Activated B cell treated with CpG ODN at 0.5 μM for 24 hours (primary cell): ENCODE measurements around the gene CORO2B. TPM values are rescaled to one million over a fixed set of nuclear protein-coding genes. Genes with fewer than 3 reads are reported as not detected.

Experiments
- ATAC-seq: fragments of 200-7000 bp; cut with Tn5 transposase; one replicate; pipeline ENCODE4 v1.10.0; 2021; ENCODE audit warnings: low read depth, mild to moderate bottlenecking, moderate library complexity
- CTCF ChIA-PET: fragments of 350-600 bp; sonication (Branson Sonifier 250); formaldehyde crosslinking; loops from one replicate; lab custom pipeline; 2021; ENCODE audit warnings: antibody characterized with exemption; lab: Charles Lee
- POLR2A ChIA-PET: fragments of 350-600 bp; sonication (Branson Sonifier 250); formaldehyde crosslinking; loops from one replicate; lab custom pipeline; 2021; ENCODE audit warnings: antibody characterized with exemption; lab: Charles Lee
- DNase-seq: peaks from one replicate; pipeline ENCODE4 v3.0.0; 2022
- H3K27ac Mint-ChIP-seq: one replicate; pipeline ENCODE4 v1.8.0; 2020; ENCODE audit warnings: mixed read lengths
- H3K27me3 Mint-ChIP-seq: one replicate; pipeline ENCODE4 v1.8.0; 2021; ENCODE audit warnings: mixed read lengths
- H3K36me3 Mint-ChIP-seq: one replicate; pipeline ENCODE4 v1.8.0; 2021; ENCODE audit warnings: low read depth, mixed read lengths
- H3K4me1 Mint-ChIP-seq: one replicate; pipeline ENCODE4 v1.8.0; 2021; ENCODE audit warnings: mixed read lengths
- H3K4me3 Mint-ChIP-seq: one replicate; pipeline ENCODE4 v1.8.0; 2020; ENCODE audit warnings: mild to moderate bottlenecking, mixed read lengths
- H3K9me3 Mint-ChIP-seq: one replicate; pipeline ENCODE4 v1.8.0; 2020; ENCODE audit warnings: mixed read lengths
- intact Hi-C: fragments of 100-400 bp; cut with micrococcal nuclease; formaldehyde crosslinking; loops from one replicate; pipeline ENCODE4 v1.15.1; 2024
- total RNA-seq: library from RNA; stranded (reverse); gene quantifications from 2 replicates; pipeline ENCODE4 v1.2.3, GENCODE V29; 2022
- TF ChIP-seq, protein P1 (sequence below): fragments of 200-600 bp; IDR thresholded peaks from one replicate; pipeline ENCODE4 v1.8.0; 2022; ENCODE audit warnings: antibody characterized with exemption, mild to moderate bottlenecking

The CORO2B gene
- total RNA-seq, 1 donor from 2014 or later, result 1.0 TPM

DNA sequence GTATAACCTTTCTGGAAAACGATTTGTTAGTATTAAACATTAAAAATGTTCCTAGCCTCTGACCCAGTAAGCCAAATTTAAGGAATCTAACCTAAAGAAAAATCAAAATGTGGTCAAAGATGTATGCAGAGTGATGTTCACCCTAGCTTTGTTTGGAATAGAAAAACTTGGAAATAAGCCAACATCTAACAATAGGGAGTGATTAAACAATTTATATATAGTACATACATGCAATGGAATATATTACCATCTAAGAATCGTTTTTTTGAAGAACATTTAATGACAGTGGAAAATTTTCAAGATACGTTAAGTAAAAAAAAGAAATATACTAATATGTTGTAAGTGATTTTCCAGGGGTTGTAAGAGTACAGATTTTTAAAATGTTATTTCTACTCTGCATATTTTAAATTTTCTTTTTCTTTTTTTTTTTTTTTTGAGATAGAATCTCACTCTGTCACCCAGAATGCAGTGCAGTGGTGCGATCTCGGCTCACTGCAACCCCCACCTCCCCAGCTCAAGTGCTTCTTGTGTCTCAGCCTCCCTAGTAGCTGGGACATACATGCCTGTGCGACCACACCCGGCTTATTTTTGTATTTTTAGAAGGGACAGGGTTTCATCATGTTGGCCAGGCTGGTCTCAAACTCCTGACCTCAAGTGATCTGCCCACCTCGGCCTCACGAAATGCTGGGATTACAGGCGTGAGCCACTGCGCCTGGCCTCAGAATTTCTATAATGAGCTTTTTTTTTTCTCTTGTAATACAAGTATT, 187.0 kb downstream of the CORO2B start:
- DNase-seq (no peak), ATAC-seq (no peak)
- Mint-ChIP-seq H3K27ac (no peak overlapping the region), H3K36me3 (no peaks in the 10 kb centered on the region), H3K4me3 (no peak overlapping the region), H3K4me1 (no peaks in the 10 kb centered on the region), H3K27me3 (peaks cover 3% of the 10 kb centered on the region), H3K9me3 (no peaks in the 10 kb centered on the region)
- TF ChIP-seq, protein P1, sequence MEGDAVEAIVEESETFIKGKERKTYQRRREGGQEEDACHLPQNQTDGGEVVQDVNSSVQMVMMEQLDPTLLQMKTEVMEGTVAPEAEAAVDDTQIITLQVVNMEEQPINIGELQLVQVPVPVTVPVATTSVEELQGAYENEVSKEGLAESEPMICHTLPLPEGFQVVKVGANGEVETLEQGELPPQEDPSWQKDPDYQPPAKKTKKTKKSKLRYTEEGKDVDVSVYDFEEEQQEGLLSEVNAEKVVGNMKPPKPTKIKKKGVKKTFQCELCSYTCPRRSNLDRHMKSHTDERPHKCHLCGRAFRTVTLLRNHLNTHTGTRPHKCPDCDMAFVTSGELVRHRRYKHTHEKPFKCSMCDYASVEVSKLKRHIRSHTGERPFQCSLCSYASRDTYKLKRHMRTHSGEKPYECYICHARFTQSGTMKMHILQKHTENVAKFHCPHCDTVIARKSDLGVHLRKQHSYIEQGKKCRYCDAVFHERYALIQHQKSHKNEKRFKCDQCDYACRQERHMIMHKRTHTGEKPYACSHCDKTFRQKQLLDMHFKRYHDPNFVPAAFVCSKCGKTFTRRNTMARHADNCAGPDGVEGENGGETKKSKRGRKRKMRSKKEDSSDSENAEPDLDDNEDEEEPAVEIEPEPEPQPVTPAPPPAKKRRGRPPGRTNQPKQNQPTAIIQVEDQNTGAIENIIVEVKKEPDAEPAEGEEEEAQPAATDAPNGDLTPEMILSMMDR, result no peak
- intact Hi-C loops, result no loop called here
- CTCF ChIA-PET, result interaction anchor here (1.5 kb wide), 1 partner anchor 109 kb away, joined by 5 read pairs; no protein-coding TSS in a partner anchor
- POLR2A ChIA-PET, result interaction anchor here (1.0 kb wide), 1 partner anchor 46 kb away, joined by 3 read pairs; no protein-coding TSS in a partner anchor

DNA sequence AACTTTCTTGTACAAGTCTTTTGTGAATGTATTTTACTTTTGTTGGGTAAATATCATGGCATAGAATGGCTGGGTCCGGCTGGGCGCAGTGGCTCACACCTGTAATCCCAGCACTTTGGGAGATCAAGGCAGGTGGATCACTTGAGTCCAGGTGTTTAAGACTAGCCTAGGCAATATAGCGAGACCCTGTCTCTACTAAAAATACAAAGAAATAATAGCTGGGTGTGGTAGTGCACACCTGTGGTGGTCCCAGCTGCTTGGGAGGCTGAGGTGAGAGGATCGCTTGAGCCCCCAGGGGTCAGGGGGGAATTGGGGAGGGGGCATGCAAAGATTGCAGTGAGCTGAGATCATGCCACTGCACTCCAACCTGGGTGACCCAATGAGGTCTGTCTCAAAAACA, 189.0 kb downstream of the CORO2B start:
- Mint-ChIP-seq H3K4me3 (no peak overlapping the region), H3K36me3 (no peaks in the 10 kb centered on the region), H3K9me3 (no peaks in the 10 kb centered on the region), H3K27me3 (peaks cover 3% of the 10 kb centered on the region), H3K4me1 (no peaks in the 10 kb centered on the region), H3K27ac (no peak overlapping the region)
- ATAC-seq, result no peak
- intact Hi-C loops, result no loop called here
- CTCF ChIA-PET, result no interaction called here
- POLR2A ChIA-PET, result no interaction called here
- TF ChIP-seq, protein P1, result no peak
- DNase-seq, result no peak

DNA sequence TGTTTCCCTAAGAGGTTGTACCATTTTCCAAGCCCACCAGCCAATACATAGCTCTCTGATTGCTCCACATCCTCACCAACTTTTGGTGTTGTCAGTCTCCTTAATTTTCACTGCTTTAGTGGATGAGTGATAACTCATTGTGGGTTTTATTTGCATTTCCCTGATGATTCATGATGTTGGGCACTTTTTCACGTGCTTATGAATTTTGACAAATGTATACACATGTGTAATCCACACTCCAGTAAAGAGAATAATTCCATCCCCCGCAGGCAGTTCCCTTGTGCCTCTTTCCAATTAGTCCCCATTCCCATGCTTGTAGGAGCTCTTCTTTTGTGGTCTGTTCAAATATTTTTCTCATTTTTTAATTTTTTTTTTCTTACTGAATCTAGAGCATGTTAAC, 189.5 kb downstream of the CORO2B start:
- Mint-ChIP-seq H3K27me3 (peaks cover 3% of the 10 kb centered on the region), H3K9me3 (no peaks in the 10 kb centered on the region), H3K27ac (no peak overlapping the region), H3K36me3 (no peaks in the 10 kb centered on the region), H3K4me3 (no peak overlapping the region), H3K4me1 (no peaks in the 10 kb centered on the region)
- ChIA-PET CTCF (no interaction called here), POLR2A (no interaction called here)
- intact Hi-C loops, result no loop called here
- ATAC-seq (no peak), DNase-seq (no peak)
- TF ChIP-seq, protein P1, result no peak

DNA sequence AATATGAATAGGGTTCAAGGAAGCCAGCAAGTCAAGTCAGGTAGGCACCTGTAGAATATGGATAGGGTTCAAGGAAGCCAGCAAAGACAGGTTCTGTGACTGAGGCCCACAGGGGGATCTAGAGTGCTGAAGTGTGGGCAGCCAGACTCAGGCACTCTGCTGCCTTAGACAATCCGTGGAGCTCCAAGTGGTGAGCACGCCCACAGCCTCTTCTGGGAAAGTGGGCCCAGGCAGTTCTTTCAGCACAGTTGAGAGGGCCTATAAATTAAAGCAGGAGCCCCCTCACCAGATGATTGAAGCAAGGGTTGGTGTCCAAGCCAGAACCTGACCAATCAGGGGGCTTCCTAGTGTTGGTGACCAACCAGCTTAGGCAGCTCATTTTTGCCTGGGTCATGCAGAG, 190.9 kb downstream of the CORO2B start:
- H3K27me3 Mint-ChIP-seq, result no peaks in the 10 kb centered on the region
- H3K4me3 Mint-ChIP-seq, result no peak overlapping the region
- no peaks in the 10 kb centered on the region for H3K4me1 Mint-ChIP-seq
- TF ChIP-seq, protein P1, result no peak
- ChIA-PET CTCF (no interaction called here), POLR2A (no interaction called here)
- DNase-seq, result no peak
- H3K36me3 Mint-ChIP-seq, result no peaks in the 10 kb centered on the region
- H3K27ac Mint-ChIP-seq, result no peak overlapping the region
- H3K9me3 Mint-ChIP-seq, result no peaks in the 10 kb centered on the region
- no peak for ATAC-seq
- intact Hi-C loops, result no loop called here

- Mint-ChIP-seq H3K27me3 (no peaks in the 10 kb centered on the region), H3K27ac (no peak overlapping the region), H3K4me1 (no peaks in the 10 kb centered on the region), H3K9me3 (no peaks in the 10 kb centered on the region), H3K36me3 (no peaks in the 10 kb centered on the region), H3K4me3 (no peak overlapping the region)
- DNase-seq, result no peak
- ATAC-seq, result no peak
- CTCF ChIA-PET, result no interaction called here
- intact Hi-C loops, result no loop called here
- TF ChIP-seq, protein P1, result no peak
- POLR2A ChIA-PET, result no interaction called here
Observed at GRCh38 chr15:68770216-68770615, 191.4 kb downstream of the CORO2B start.
